ENCODE measurements around the gene AMY2A.
"Not testable (repeated sequence)": the region's sequence is repeated elsewhere in the genome, so short reads cannot be mapped to it uniquely, and the experiment has no call there.

Gene AMY2A

GRCh38 chr1:103616994-103617477 is at the start of gene AMY2A:
Gene AMY2A (plus strand): TSS chr1:103617427. CDS start chr1:103617441, 14 bp downstream.
- H3K4me3 ChIP-seq (ENCODE audit: low read depth, low read length): not testable (repeated sequence)

GRCh38 chr1:103569493-103569892 is 47.7 kb upstream of the AMY2A start:
- TF ChIP-seq CTCF (IDR thresholded peaks at IDR 0.05; ENCODE audit: borderline replicate concordance, insufficient read depth, low read depth, low read length): no peak
- H3K4me3 ChIP-seq (ENCODE audit: low read depth, low read length): no peak overlapping the region

- not testable (repeated sequence) for H3K4me3 ChIP-seq (ENCODE audit: low read depth, low read length)
Measured at GRCh38 chr1:103571289-103571688, 45.9 kb upstream of the AMY2A start, which contains the start of gene AMY2B. Gene AMY2B (plus strand): TSS chr1:103571589. CDS start chr1:103571603, 14 bp downstream.

GRCh38 chr1:103576065-103576464 is 41.2 kb upstream of the AMY2A start:
- H3K4me3 ChIP-seq (ENCODE audit: low read depth, low read length): no peak overlapping the region
- TF ChIP-seq CTCF (IDR thresholded peaks at IDR 0.05; ENCODE audit: borderline replicate concordance, insufficient read depth, low read depth, low read length): no peak

GRCh38 chr1:103576784-103577183 is 40.4 kb upstream of the AMY2A start:
- H3K4me3 ChIP-seq (ENCODE audit: low read depth, low read length): not testable (repeated sequence)

GRCh38 chr1:103582464-103582863 is 34.8 kb upstream of the AMY2A start:
- no peak overlapping the region for H3K4me3 ChIP-seq (ENCODE audit: low read depth, low read length)
- no peak for TF ChIP-seq CTCF (IDR thresholded peaks at IDR 0.05; ENCODE audit: borderline replicate concordance, insufficient read depth, low read depth, low read length)

- TF ChIP-seq CTCF (IDR thresholded peaks at IDR 0.05; ENCODE audit: borderline replicate concordance, insufficient read depth, low read depth, low read length): no peak
- no peak overlapping the region for H3K4me3 ChIP-seq (ENCODE audit: low read depth, low read length)
Measured at GRCh38 chr1:103583887-103584286, 33.3 kb upstream of the AMY2A start.

GRCh38 chr1:103584537-103584936 is 32.7 kb upstream of the AMY2A start:
- H3K4me3 ChIP-seq (ENCODE audit: low read depth, low read length): no peak overlapping the region
- no peak for TF ChIP-seq CTCF (IDR thresholded peaks at IDR 0.05; ENCODE audit: borderline replicate concordance, insufficient read depth, low read depth, low read length)

- H3K4me3 ChIP-seq (ENCODE audit: low read depth, low read length): not testable (repeated sequence)
Measured at GRCh38 chr1:103602740-103603139, 14.5 kb upstream of the AMY2A start.
